ENCODE data around the gene ENOX1.

DNA sequence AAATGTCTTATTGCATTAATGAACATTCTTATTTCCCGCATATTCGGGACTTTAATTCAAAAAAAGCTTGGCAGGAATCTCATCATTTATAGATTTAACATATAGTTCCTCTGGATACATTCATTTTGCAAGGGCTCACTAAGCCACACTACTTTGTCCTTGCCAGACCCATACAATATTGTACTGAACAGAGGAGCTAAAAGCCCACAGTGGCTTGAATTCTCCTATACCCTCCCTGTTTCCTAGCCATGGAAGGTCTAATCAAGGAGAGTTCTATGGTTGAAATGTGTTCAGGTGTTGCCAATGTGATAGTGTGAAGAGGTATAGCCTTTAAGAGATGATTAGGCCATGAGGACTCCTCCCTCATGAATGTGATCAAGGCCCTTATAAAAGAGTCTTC, 298.9 kb downstream of the ENOX1 start:
- TF ChIP-seq, protein P1, sequence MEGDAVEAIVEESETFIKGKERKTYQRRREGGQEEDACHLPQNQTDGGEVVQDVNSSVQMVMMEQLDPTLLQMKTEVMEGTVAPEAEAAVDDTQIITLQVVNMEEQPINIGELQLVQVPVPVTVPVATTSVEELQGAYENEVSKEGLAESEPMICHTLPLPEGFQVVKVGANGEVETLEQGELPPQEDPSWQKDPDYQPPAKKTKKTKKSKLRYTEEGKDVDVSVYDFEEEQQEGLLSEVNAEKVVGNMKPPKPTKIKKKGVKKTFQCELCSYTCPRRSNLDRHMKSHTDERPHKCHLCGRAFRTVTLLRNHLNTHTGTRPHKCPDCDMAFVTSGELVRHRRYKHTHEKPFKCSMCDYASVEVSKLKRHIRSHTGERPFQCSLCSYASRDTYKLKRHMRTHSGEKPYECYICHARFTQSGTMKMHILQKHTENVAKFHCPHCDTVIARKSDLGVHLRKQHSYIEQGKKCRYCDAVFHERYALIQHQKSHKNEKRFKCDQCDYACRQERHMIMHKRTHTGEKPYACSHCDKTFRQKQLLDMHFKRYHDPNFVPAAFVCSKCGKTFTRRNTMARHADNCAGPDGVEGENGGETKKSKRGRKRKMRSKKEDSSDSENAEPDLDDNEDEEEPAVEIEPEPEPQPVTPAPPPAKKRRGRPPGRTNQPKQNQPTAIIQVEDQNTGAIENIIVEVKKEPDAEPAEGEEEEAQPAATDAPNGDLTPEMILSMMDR (IDR thresholded peaks at IDR 0.05): no peak
- TF ChIP-seq POLR2A (IDR thresholded peaks at IDR 0.05): no peak
